Upper lobe of left lung (tissue), 6 donors: ENCODE data around the gene ZBTB46. TPM values are rescaled to one million over a fixed set of nuclear protein-coding genes. Genes with fewer than 3 reads are reported as not detected.

Experiments
- ATAC-seq, 2 donors: fragments of 200-7000 bp; cut with Tn5 transposase; one replicate each; pipeline ENCODE4 v1.9.1; 2022; ENCODE audit warnings: mild to moderate bottlenecking in 2 of 2, moderate library complexity in 2 of 2; ENCODE audit not compliant: low FRiP score in 2 of 2
- DNase-seq, 2 donors: peaks; one replicate each; pipeline ENCODE4 v3.0.0-alpha.2; 2019 to 2020
- H3K27ac ChIP-seq, 4 donors: fragments of 200-600 bp; sonication (generic); one replicate each; pipeline ENCODE4 v1.5.1; 2016 to 2019
- H3K27me3 ChIP-seq, 4 donors: fragments of 200-600 bp; sonication (generic); one replicate each; pipeline ENCODE4 v1.5.1; 2017 to 2019
- H3K36me3 ChIP-seq, 4 donors: fragments of 200-600 bp; sonication (generic); one replicate each; pipeline ENCODE4 v1.5.1; 2016 to 2019
- H3K4me1 ChIP-seq, 4 donors: fragments of 200-600 bp; sonication (generic); one replicate each; pipeline ENCODE4 v1.5.1; 2018 to 2019
- H3K4me3 ChIP-seq, 4 donors: fragments of 200-600 bp; sonication (generic); one replicate each; pipeline ENCODE4 v1.5.1; 2017 to 2019; ENCODE audit warnings: mild to moderate bottlenecking in 2 of 4, moderate library complexity in 1 of 4
- H3K9me3 ChIP-seq, 4 donors: fragments of 200-600 bp; sonication (generic); one replicate each; pipeline ENCODE4 v1.5.1; 2018 to 2019
- EP300 ChIP-seq, 4 donors: sonication (generic); formaldehyde crosslinking; IDR thresholded peaks; one replicate each; pipeline ENCODE4 v1.5.1; 2017; ENCODE audit warnings: antibody characterized with exemption in 4 of 4, control low read depth in 2 of 4
- POLR2A ChIP-seq, 4 donors: fragments of 450-650 bp; IDR thresholded peaks; one replicate each; pipeline ENCODE4 v1.5.1; 2016 to 2017; ENCODE audit warnings: antibody characterized with exemption in 4 of 4, mild to moderate bottlenecking in 2 of 4
- POLR2AphosphoS5 ChIP-seq, 2 donors: sonication (generic); formaldehyde crosslinking; IDR thresholded peaks; one replicate each; pipeline ENCODE4 v1.5.1; 2017; ENCODE audit warnings: antibody characterized with exemption in 2 of 2
- WGBS, 2 donors: methylation state at CpG; one replicate each; pipeline ENCODE4 v1.1.5; 2017 to 2018; 5-methylcytosine and 5-hydroxymethylcytosine counted together
- total RNA-seq, 6 donors: library from RNA; depleted of rRNA in 4 of 6; stranded (reverse); fragments of >200 nt in 4 of 6; gene quantifications; one replicate each; pipeline versions ENCODE4 v1.1.0 to v1.2.1, GENCODE V29; 2016 to 2021
- TF ChIP-seq, protein P1 (sequence below), 6 experiments: fragments of 450-650 bp in 4 of 6; fragments of 200-600 bp in 2 of 6; sonication (generic) in 2 of 6; IDR thresholded peaks; one replicate each; pipeline ENCODE4 v1.5.1; 2016 to 2019; ENCODE audit warnings: antibody characterized with exemption in 6 of 6
- donor health status: DM: no; HTN: no; CAD: no; lungs with moderate emphysema.
- donor health status: DM: no; HTN: yes; CAD: no; lungs with severe emphysema.

ZBTB46 gene
- total RNA-seq, 6 donors from 2014 or later = 7.6 to 25.3 (median 11.6) TPM

DNA sequence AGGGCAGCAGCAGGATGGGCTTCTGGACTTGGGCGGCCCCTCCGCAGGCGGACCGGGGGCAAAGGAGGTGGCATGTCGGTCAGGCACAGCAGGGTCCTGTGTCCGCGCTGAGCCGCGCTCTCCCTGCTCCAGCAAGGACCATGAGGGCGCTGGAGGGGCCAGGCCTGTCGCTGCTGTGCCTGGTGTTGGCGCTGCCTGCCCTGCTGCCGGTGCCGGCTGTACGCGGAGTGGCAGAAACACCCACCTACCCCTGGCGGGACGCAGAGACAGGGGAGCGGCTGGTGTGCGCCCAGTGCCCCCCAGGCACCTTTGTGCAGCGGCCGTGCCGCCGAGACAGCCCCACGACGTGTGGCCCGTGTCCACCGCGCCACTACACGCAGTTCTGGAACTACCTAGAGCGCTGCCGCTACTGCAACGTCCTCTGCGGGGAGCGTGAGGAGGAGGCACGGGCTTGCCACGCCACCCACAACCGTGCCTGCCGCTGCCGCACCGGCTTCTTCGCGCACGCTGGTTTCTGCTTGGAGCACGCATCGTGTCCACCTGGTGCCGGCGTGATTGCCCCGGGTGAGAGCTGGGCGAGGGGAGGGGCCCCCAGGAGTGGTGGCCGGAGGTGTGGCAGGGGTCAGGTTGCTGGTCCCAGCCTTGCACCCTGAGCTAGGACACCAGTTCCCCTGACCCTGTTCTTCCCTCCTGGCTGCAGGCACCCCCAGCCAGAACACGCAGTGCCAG is 134.3 kb downstream of the ZBTB46 start, which contains the start of gene TNFRSF6B:
TNFRSF6B (plus strand) TSS at position 25 of the 729 bp plus-strand sequence; CDS start at position 141, 116 bp downstream.
- Histone ChIP-seq H3K4me1 (peaks cover 35 to 53% (median 43%) of the 10 kb centered on the region in 4 donors), H3K4me3 (peak within 1 kb of the TSS; percentile 5 to 38 (median 22)), H3K27ac (peak within 1 kb of the TSS; percentile 2 to 77 (median 42)), H3K36me3 (peaks cover 0 to 31% (median 10%) of the 10 kb centered on the region in 4 donors), H3K27me3 (no peaks in the 10 kb centered on the region), H3K9me3 (no peaks in the 10 kb centered on the region)
- DNase-seq = peak in 1 of 2 donors; percentile 86
- 14 to 16% methylated on average over 5 to 18 of the region's 52 CpGs for WGBS, 2 donors
- ATAC-seq = peak in 1 of 2 donors; percentile 0
- TF ChIP-seq, protein P1, sequence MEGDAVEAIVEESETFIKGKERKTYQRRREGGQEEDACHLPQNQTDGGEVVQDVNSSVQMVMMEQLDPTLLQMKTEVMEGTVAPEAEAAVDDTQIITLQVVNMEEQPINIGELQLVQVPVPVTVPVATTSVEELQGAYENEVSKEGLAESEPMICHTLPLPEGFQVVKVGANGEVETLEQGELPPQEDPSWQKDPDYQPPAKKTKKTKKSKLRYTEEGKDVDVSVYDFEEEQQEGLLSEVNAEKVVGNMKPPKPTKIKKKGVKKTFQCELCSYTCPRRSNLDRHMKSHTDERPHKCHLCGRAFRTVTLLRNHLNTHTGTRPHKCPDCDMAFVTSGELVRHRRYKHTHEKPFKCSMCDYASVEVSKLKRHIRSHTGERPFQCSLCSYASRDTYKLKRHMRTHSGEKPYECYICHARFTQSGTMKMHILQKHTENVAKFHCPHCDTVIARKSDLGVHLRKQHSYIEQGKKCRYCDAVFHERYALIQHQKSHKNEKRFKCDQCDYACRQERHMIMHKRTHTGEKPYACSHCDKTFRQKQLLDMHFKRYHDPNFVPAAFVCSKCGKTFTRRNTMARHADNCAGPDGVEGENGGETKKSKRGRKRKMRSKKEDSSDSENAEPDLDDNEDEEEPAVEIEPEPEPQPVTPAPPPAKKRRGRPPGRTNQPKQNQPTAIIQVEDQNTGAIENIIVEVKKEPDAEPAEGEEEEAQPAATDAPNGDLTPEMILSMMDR (IDR thresholded peaks at IDR 0.05) = peak in 2 of 6 experiments; percentile 3 to 8
- no peak for TF ChIP-seq EP300 (IDR thresholded peaks at IDR 0.05)
- TF ChIP-seq POLR2A (IDR thresholded peaks at IDR 0.05) = no peak
- peak in 1 of 2 donors; percentile 32 for TF ChIP-seq POLR2AphosphoS5 (IDR thresholded peaks at IDR 0.05)

GRCh38 chr20:63696306-63696627 is 134.8 kb downstream of the ZBTB46 start:
- no CpG with 5 or more reads among the region's 6 CpGs for WGBS, 2 donors
- H3K4me1 ChIP-seq = peaks cover 36 to 57% (median 45%) of the 10 kb centered on the region in 4 donors
- TF ChIP-seq EP300 (IDR thresholded peaks at IDR 0.05) (no peak), POLR2A (IDR thresholded peaks at IDR 0.05) (no peak)
- TF ChIP-seq, protein P1 (IDR thresholded peaks at IDR 0.05) = no peak
- H3K4me3 ChIP-seq = peak overlapping the region in 3 of 4 donors; percentile 11 to 38 (median 33)
- H3K36me3 ChIP-seq = peaks cover 0 to 35% (median 10%) of the 10 kb centered on the region in 4 donors
- H3K27me3 ChIP-seq = no peaks in the 10 kb centered on the region
- H3K27ac ChIP-seq = peak overlapping the region in 3 of 4 donors; percentile 29 to 77 (median 56)
- DNase-seq = no peak
- H3K9me3 ChIP-seq = no peaks in the 10 kb centered on the region
- ATAC-seq = peak in 1 of 2 donors; percentile 20

DNA sequence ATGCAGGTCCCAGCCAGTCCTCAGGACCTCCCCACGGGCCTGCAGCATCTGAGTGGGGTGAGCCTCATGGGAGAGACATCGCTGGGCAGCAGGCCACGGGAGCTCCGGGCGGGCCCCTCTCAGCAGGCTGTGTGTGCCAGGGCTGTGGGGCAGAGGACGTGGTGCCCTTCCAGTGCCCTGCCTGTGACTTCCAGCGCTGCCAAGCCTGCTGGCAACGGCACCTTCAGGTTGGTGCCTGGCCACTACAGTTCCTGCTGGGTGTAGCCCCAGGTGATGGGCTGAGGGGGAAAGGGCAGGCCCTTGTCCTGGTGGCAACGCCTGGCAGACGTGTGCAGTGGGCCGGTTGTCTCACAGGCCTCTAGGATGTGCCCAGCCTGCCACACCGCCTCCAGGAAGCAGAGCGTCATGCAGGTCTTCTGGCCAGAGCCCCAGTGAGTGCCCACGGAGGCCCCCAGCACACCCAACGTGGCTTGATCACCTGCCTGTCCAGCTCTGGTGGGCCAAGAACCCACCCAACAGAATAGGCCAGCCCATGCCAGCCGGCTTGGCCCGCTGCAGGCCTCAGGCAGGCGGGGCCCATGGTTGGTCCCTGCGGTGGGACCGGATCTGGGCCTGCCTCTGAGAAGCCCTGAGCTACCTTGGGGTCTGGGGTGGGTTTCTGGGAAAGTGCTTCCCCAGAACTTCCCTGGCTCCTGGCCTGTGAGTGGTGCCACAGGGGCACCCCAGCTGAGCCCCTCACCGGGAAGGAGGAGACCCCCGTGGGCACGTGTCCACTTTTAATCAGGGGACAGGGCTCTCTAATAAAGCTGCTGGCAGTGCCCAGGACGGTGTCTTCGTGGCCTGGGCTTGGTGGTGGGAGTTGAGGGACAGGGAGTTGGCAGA is 135.4 kb downstream of the ZBTB46 start:
- Histone ChIP-seq H3K27me3 (no peaks in the 10 kb centered on the region), H3K36me3 (peaks cover 0 to 38% (median 10%) of the 10 kb centered on the region in 4 donors), H3K4me3 (no peak overlapping the region), H3K4me1 (peaks cover 39 to 60% (median 45%) of the 10 kb centered on the region in 4 donors), H3K9me3 (no peaks in the 10 kb centered on the region), H3K27ac (peak overlapping the region; percentile 2 to 77 (median 42))
- 72 to 91% methylated on average over 7 of the region's 25 CpGs for WGBS, 2 donors
- TF ChIP-seq EP300 (IDR thresholded peaks at IDR 0.05) = no peak
- TF ChIP-seq POLR2A (IDR thresholded peaks at IDR 0.05) = peak in 1 of 4 donors; percentile 1
- DNase-seq = peak in 1 of 2 donors; percentile 77
- no peak for ATAC-seq

DNA sequence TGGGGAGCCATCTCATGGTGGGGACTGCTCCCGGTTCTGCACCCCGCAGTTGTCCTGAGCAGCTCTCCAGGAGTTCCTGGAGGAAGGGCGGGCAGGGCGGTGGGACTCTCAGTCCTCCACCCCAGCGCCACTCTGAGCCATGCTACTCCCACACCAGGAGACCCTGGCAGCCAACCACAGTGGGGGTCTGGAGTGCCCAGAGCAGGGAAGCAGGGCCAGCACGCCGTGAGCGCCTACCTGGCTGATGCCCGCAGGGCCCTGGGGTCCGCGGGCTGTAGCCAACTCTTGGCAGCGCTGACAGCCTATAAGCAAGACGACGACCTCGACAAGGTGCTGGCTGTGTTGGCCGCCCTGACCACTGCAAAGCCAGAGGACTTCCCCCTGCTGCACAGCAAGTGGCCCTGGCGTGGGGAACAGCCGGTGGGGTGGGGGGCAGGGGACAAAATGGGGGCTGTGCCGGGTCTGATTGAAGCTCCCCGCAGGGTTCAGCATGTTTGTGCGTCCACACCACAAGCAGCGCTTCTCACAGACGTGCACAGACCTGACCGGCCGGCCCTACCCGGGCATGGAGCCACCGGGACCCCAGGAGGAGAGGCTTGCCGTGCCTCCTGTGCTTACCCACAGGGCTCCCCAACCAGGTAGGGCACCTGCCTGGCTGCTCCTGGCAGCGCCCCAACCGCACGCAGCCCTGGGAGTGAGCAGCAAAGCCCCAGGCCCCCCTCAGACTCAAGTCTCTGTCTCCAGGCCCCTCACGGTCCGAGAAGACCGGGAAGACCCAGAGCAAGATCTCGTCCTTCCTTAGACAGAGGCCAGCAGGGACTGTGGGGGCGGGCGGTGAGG is 136.3 kb downstream of the ZBTB46 start:
- Histone ChIP-seq H3K36me3 (peaks cover 0 to 40% (median 6%) of the 10 kb centered on the region in 4 donors), H3K4me1 (peaks cover 39 to 62% (median 45%) of the 10 kb centered on the region in 4 donors), H3K4me3 (no peak overlapping the region), H3K27me3 (no peaks in the 10 kb centered on the region), H3K9me3 (no peaks in the 10 kb centered on the region), H3K27ac (no peak overlapping the region)
- TF ChIP-seq EP300 (IDR thresholded peaks at IDR 0.05) = no peak
- TF ChIP-seq, protein P1 (IDR thresholded peaks at IDR 0.05) = no peak
- no peak for TF ChIP-seq POLR2AphosphoS5 (IDR thresholded peaks at IDR 0.05)
- TF ChIP-seq POLR2A (IDR thresholded peaks at IDR 0.05) = no peak
- peak in 1 of 2 donors; percentile 85 for DNase-seq
- WGBS, 2 donors = 93 to 97% methylated on average over 15 to 34 of the region's 37 CpGs
- ATAC-seq = no peak
